Measurements from ENCODE around the gene CHST8. TPM values are rescaled to one million over a fixed set of nuclear protein-coding genes. Genes with fewer than 3 reads are reported as not detected.

Gene CHST8
- total RNA-seq, 1 donor from 2014 or later, result not detected

DNA sequence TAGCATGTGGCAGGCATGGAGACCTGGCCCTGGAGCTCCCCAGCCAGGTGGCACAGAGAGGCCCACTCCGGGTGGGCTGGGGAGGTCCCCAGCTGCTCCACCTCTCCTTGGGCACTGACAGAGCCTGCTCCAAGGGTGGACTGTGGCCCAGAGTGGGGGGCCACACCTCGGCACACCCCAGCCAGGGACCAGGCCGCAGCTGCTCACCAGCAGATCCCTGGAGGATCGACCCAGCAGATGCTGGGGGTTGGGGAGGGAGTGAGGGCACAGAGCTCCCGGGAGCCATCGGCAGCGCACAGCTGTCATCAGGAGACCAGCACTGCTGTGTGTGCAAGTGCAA, 102.9 kb downstream of the CHST8 start:
- intact Hi-C loops (cut with micrococcal nuclease), result no loop called here
- no peak for DNase-seq (ENCODE audit: low spot score)
- H3K4me1 Mint-ChIP-seq (ENCODE audit: low read depth), result no peaks in the 10 kb centered on the region
- no peaks in the 10 kb centered on the region for H3K36me3 Mint-ChIP-seq (ENCODE audit: low read depth)
- no peak overlapping the region for H3K4me3 Mint-ChIP-seq
- H3K27ac Mint-ChIP-seq, result no peak overlapping the region
- no peaks in the 10 kb centered on the region for H3K27me3 Mint-ChIP-seq (ENCODE audit: insufficient read depth)
- no peaks in the 10 kb centered on the region for H3K9me3 Mint-ChIP-seq

DNA sequence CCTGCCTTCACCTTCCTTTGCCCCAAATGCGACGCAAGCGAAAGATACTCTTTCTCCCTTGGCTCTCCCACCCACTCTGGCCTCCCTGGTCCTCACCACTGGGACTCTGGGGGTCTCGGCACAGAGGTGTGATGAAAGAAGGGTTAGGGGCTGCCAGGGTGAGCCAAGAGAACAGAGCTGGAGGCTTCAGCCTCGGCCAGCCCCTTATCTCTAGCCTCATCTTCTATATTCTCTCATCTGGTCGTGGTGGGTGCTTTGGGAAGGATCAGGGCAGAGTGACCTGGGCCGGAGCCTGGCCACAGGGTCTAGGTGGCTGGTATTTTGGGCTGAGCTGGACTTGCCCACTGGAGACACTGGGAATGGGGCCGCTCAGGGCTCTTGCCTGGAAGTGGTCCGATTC, 103.8 kb downstream of the CHST8 start:
- Mint-ChIP-seq H3K27me3 (ENCODE audit: insufficient read depth) (no peaks in the 10 kb centered on the region), H3K4me3 (no peak overlapping the region), H3K4me1 (ENCODE audit: low read depth) (no peaks in the 10 kb centered on the region), H3K9me3 (no peaks in the 10 kb centered on the region), H3K27ac (no peak overlapping the region), H3K36me3 (ENCODE audit: low read depth) (no peaks in the 10 kb centered on the region)
- no peak for DNase-seq (ENCODE audit: low spot score)
- intact Hi-C loops (cut with micrococcal nuclease), result no loop called here

DNA sequence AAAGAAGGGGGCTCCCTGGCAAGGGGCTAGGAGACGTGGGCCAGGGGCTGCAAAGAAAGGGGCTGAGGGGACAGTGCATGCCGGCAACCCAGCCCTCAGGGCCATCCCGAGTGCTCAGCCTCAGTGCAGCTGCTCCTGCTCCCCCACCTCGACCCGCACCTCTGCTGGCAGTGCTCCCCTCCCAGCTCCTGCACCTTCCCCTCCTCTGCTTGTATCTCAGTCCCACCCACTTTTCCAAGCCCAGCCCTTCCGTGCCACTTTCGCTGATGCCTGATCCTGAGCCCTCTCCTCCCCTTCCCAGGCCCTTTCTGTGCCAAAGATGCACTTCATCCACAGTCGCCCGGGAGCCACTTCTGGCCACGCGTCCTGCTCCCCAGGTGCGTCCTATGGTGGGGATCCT, 105.0 kb downstream of the CHST8 start:
- no peak for DNase-seq (ENCODE audit: low spot score)
- H3K27me3 Mint-ChIP-seq (ENCODE audit: insufficient read depth), result no peaks in the 10 kb centered on the region
- H3K4me3 Mint-ChIP-seq, result no peak overlapping the region
- no peaks in the 10 kb centered on the region for H3K4me1 Mint-ChIP-seq (ENCODE audit: low read depth)
- no peak overlapping the region for H3K27ac Mint-ChIP-seq
- H3K36me3 Mint-ChIP-seq (ENCODE audit: low read depth), result no peaks in the 10 kb centered on the region
- intact Hi-C loops (cut with micrococcal nuclease), result no loop called here
- no peaks in the 10 kb centered on the region for H3K9me3 Mint-ChIP-seq

DNA sequence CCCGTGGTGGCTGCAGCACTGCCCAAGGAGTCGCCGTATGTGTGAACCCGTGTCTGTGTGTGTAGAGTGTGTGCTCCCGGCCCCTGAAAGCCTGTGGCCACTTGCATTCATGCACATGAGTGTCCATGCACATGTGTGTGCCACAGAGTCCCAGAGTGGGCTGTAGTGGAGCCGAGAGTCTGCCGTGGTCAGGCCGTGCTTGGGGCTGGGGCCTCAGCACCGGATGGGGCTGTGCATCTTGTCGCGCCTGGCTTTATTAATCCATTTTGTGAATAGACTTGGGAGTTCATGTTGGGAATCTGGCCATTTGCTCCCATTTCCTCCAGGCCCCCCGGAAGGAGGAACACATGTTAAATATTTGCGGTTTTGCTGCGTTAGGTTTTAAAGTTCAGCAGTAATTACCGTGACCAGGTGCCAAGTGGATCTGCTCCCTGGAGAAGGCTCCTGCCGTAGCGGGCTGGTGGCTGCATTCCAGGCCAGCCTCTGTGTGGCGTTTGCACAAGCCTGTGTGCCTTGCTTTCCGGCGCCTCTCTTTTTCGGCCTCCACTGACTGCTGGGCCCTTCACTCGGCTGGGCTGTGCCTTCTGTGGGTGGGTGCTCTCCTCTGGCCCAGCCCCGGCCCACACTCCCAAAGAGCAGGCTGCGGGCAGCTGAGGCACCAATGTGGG, 105.7 kb downstream of the CHST8 start:
- Mint-ChIP-seq H3K9me3 (no peaks in the 10 kb centered on the region), H3K4me3 (no peak overlapping the region), H3K27ac (no peak overlapping the region), H3K36me3 (ENCODE audit: low read depth) (no peaks in the 10 kb centered on the region), H3K27me3 (ENCODE audit: insufficient read depth) (no peaks in the 10 kb centered on the region), H3K4me1 (ENCODE audit: low read depth) (no peaks in the 10 kb centered on the region)
- DNase-seq (ENCODE audit: low spot score), result no peak
- intact Hi-C loops (cut with micrococcal nuclease), result no loop called here

DNA sequence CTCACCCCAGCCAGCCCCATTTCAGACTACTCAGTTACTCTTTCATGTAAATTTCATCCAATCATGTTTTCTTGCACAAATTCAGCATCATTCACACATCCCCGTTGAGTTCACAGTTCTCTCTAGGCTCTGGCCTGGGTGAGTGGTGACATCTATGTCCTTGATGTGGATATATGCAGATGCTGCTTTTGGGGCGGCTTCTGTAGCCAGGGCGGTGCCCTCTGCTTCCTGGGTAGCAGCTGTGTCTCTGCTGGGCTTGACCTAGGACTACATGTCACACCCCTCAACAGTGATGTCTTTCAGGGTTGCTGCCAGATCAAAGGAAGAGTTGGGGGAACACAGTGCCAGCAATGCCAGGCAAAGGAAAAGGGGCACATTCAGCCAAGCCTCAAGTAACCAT, 106.4 kb downstream of the CHST8 start:
- Mint-ChIP-seq H3K4me1 (ENCODE audit: low read depth) (no peaks in the 10 kb centered on the region), H3K9me3 (no peaks in the 10 kb centered on the region), H3K27me3 (ENCODE audit: insufficient read depth) (no peaks in the 10 kb centered on the region), H3K36me3 (ENCODE audit: low read depth) (no peaks in the 10 kb centered on the region), H3K4me3 (no peak overlapping the region), H3K27ac (no peak overlapping the region)
- DNase-seq (ENCODE audit: low spot score), result no peak
- intact Hi-C loops (cut with micrococcal nuclease), result no loop called here

DNA sequence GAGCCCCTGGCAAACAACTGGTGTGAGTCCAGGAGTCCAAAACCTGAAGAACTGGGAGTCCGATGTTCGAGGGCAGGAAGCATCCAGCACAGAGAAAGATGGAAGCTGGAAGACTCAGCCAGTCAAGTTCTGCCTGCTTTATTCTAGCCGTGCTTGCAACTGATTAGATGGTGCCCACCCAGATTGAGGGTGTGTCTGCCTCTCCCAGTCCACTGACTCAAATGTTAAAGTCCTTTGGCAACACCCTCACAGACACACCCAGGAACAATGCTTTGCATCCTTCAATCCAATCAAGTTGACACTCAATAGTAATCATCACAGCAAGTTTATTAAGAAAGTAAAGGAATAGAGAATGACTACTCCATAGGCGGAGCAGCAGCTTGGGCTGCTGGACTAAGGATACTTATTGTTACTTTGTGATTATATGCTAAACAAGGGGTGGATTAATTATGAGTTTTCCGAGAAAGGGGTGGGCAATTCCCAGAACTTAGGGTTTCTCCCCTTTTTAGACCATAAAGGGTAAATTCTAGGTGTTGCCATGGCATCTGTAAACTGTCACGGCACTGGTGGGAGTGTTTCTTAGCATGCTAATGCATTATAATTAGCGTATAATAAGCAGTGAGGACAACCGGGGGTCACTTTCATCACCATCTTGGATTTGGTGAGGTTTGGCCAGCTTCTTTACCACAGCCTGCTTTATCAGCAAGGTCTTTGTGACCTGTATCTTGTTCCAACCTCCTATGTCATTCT, 109.3 kb downstream of the CHST8 start:
- Mint-ChIP-seq H3K27ac (no peak overlapping the region), H3K4me1 (ENCODE audit: low read depth) (no peaks in the 10 kb centered on the region), H3K27me3 (ENCODE audit: insufficient read depth) (no peaks in the 10 kb centered on the region), H3K36me3 (ENCODE audit: low read depth) (no peaks in the 10 kb centered on the region), H3K4me3 (no peak overlapping the region), H3K9me3 (no peaks in the 10 kb centered on the region)
- no peak for DNase-seq (ENCODE audit: low spot score)
- intact Hi-C loops (cut with micrococcal nuclease), result no loop called here

DNA sequence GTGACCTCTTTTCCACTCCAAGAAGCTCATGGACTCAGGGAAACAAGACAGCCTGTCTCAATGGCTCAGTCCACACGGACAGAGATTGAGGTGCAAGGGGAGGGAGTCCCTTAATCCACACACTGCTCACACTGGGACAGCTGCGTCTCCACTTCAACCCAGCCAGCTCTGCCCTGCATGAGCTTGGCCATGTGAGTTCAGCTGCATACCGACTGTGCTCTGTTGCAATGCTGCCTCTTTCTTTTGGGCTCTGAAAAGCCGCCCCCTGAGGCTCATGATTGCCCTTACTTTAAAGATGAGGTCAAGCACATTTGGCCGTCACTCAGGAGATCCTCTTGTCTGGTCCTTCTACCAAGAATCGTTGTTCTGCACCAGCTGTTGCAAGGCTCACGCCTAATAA, 110.1 kb downstream of the CHST8 start:
- intact Hi-C loops (cut with micrococcal nuclease), result no loop called here
- Mint-ChIP-seq H3K27me3 (ENCODE audit: insufficient read depth) (no peaks in the 10 kb centered on the region), H3K4me1 (ENCODE audit: low read depth) (no peaks in the 10 kb centered on the region), H3K9me3 (no peaks in the 10 kb centered on the region), H3K36me3 (ENCODE audit: low read depth) (no peaks in the 10 kb centered on the region), H3K4me3 (no peak overlapping the region), H3K27ac (no peak overlapping the region)
- no peak for DNase-seq (ENCODE audit: low spot score)

DNA sequence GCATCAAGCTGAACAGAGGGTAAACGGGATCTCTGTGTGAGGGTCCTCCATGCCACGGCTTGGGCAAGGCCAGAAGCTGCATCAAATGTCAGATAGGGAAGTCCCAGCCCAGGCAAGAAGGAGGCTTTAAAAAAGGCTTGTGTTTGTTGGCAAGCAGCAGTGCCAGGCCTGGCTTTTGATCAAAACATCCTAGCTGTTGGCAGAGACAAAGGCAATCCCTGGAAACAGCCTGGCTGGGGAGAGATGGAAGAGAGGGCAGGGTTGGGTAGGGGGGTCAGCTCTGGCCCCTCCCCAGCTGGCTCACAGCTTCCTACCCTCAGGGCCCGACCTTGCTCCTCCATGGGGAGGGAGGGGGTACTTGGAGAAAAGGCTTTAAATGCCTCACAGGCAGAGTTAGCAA, 113.2 kb downstream of the CHST8 start:
- Mint-ChIP-seq H3K27ac (no peak overlapping the region), H3K4me1 (ENCODE audit: low read depth) (no peaks in the 10 kb centered on the region), H3K9me3 (no peaks in the 10 kb centered on the region), H3K27me3 (ENCODE audit: insufficient read depth) (no peaks in the 10 kb centered on the region), H3K4me3 (no peak overlapping the region), H3K36me3 (ENCODE audit: low read depth) (no peaks in the 10 kb centered on the region)
- intact Hi-C loops (cut with micrococcal nuclease), result no loop called here
- no peak for DNase-seq (ENCODE audit: low spot score)

DNA sequence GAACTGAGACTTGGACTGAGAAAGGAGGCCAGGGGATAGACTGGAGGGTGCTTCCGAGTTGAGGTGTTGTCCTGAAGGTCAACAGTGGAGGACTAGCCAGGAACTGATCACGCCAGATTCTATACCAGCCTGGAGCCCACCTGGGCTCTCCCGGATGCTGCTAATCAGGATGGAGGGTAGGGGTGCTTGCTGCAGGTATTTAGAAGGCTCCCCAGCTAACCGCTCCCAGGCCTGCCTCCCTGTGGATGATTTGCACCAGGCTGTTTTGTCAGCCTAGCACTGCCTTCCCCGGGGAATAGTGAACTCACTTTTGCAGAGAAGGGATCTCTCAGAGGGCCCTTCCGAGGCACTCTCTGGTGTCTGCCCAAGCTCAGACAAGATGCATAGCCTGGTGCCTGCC, 114.4 kb downstream of the CHST8 start:
- Mint-ChIP-seq H3K4me3 (no peak overlapping the region), H3K27me3 (ENCODE audit: insufficient read depth) (no peaks in the 10 kb centered on the region), H3K36me3 (ENCODE audit: low read depth) (no peaks in the 10 kb centered on the region), H3K9me3 (no peaks in the 10 kb centered on the region), H3K27ac (no peak overlapping the region), H3K4me1 (ENCODE audit: low read depth) (no peaks in the 10 kb centered on the region)
- intact Hi-C loops (cut with micrococcal nuclease), result no loop called here
- no peak for DNase-seq (ENCODE audit: low spot score)

DNA sequence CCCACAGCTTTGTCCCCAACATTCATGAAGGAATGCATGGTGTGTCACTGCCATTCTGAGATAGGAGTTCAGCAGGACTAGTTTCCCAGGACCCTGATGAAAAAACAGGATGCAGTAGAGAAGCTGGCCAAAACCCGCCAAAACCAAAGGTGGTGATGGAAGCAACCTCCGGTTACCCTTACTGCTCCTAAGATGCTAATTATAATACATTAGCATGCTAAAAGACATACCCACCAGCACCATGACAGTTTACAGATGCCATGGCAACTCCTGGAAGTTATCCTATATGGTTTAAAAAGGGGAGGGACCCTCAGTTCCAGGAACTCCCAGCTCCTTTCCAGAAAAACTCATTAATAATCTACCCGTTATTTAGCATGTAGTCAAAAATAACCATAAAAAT, 115.0 kb downstream of the CHST8 start:
- Mint-ChIP-seq H3K4me1 (ENCODE audit: low read depth) (no peaks in the 10 kb centered on the region), H3K9me3 (no peaks in the 10 kb centered on the region), H3K4me3 (no peak overlapping the region), H3K27ac (no peak overlapping the region), H3K27me3 (ENCODE audit: insufficient read depth) (no peaks in the 10 kb centered on the region), H3K36me3 (ENCODE audit: low read depth) (no peaks in the 10 kb centered on the region)
- no peak for DNase-seq (ENCODE audit: low spot score)
- intact Hi-C loops (cut with micrococcal nuclease), result no loop called here

DNA sequence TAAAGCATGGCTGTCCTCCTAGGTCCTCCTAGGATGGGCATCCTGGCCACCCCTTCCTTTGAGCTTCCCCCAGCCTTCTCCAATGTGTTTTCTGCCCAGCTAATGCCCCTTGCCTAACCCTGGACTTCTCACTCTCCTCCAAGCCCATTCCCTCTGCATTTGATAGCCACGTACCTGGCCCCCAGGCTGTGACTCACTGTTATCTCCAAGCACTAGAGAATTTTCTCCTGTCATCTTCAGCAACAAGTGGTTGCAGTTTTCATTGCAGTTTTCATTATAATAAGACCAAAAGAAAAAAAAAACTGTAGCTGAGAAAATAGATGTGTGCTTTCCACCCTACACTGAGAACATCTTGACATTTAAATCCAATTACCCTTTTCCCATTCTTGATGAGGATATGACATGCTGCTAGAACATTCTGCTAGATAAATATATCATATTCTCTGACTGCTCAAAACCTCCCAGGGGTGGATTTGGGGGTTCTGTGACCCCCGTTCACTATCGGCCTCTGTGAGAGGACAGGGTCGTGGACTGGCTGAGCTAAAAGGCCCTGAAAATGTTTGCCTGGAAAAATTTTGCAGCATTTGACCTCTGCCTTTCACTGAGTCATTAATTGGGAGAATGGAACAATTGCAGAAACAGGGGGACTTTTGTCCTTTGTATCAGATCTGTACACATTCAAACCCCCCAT, 116.1 kb downstream of the CHST8 start:
- H3K4me3 Mint-ChIP-seq, result no peak overlapping the region
- no peaks in the 10 kb centered on the region for H3K36me3 Mint-ChIP-seq (ENCODE audit: low read depth)
- H3K4me1 Mint-ChIP-seq (ENCODE audit: low read depth), result no peaks in the 10 kb centered on the region
- DNase-seq (ENCODE audit: low spot score), result no peak
- intact Hi-C loops (cut with micrococcal nuclease), result no loop called here
- H3K27me3 Mint-ChIP-seq (ENCODE audit: insufficient read depth), result no peaks in the 10 kb centered on the region
- no peak overlapping the region for H3K27ac Mint-ChIP-seq
- no peaks in the 10 kb centered on the region for H3K9me3 Mint-ChIP-seq

DNA sequence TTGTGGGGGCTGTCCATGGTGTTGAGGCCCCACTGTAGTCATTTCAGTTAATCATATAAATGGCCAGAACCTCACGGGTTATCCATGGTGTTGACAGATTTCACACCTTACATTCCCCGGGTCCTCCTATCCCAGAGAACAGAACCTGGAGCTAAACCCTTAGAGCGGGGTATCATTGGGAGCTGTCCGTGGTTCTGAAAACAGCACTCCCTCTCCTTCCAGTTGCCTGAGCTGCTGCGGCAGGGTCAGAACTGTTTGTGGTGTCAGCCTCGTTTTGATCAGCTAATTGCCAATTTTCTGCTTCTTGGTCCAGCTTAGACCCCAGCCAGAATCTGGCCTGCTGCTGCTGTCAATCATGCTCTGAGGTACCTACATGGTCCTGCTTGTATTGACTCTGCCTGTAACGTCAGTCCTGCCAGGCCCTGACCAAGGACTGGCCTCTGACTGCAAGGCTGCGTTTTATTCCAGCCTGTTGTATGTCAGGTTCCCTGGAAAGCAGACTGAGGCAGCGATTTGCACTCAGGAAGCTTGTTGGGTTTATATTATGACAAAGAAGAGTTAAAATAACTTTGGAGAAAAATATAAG, 119.2 kb downstream of the CHST8 start:
- intact Hi-C loops (cut with micrococcal nuclease), result no loop called here
- H3K27ac Mint-ChIP-seq, result no peak overlapping the region
- H3K9me3 Mint-ChIP-seq, result no peaks in the 10 kb centered on the region
- no peaks in the 10 kb centered on the region for H3K4me1 Mint-ChIP-seq (ENCODE audit: low read depth)
- H3K27me3 Mint-ChIP-seq (ENCODE audit: insufficient read depth), result no peaks in the 10 kb centered on the region
- no peaks in the 10 kb centered on the region for H3K36me3 Mint-ChIP-seq (ENCODE audit: low read depth)
- H3K4me3 Mint-ChIP-seq, result no peak overlapping the region
- no peak for DNase-seq (ENCODE audit: low spot score)

DNA sequence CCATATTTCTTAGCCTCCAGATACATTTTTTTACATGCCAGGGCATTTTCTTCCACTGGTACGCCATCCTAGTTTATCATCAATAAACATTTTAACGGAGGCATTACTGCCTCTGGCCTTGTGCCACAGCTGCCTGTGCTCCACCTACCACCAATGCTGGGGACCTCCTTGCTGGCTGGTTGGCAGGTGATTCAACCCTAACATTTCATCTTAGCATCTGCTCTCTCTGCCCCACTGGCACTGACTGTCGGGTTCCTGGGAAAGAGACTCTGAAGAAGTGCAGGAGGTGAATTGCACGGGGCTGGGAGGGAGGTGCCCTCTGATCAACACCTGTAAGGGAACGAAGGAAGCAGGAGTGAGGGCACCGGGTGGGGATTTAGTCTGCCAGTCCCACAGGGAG, 123.5 kb downstream of the CHST8 start:
- H3K36me3 Mint-ChIP-seq (ENCODE audit: low read depth), result no peaks in the 10 kb centered on the region
- H3K27me3 Mint-ChIP-seq (ENCODE audit: insufficient read depth), result no peaks in the 10 kb centered on the region
- no peaks in the 10 kb centered on the region for H3K4me1 Mint-ChIP-seq (ENCODE audit: low read depth)
- intact Hi-C loops (cut with micrococcal nuclease), result no loop called here
- H3K9me3 Mint-ChIP-seq, result no peaks in the 10 kb centered on the region
- no peak overlapping the region for H3K27ac Mint-ChIP-seq
- no peak for DNase-seq (ENCODE audit: low spot score)
- no peak overlapping the region for H3K4me3 Mint-ChIP-seq
